Measurements from ENCODE around the gene MUL1. TPM values are rescaled to one million over a fixed set of nuclear protein-coding genes. Genes with fewer than 3 reads are reported as not detected.

MUL1 gene
- polyA plus RNA-seq, 2 of the 4 experiments (the other 2 are of a cell fraction): 20.0 to 24.5 TPM

GRCh38 chr1:20500716-20501115 is 7.2 kb downstream of the MUL1 start:
- Histone ChIP-seq H3K9me3 (no peaks in the 10 kb centered on the region), H3K4me1 (no peaks in the 10 kb centered on the region), H3K4me3 (no peak overlapping the region), H3K27ac (no peak overlapping the region), H3K4me2 (no peak overlapping the region)
- TF ChIP-seq ZNF302 (CRISPR knock-in tag; IDR thresholded peaks at IDR 0.05) (no peak), RNF2 (IDR thresholded peaks at IDR 0.05; ENCODE audit: borderline replicate concordance, low read depth) (no peak), HOXB5 (CRISPR knock-in tag; IDR thresholded peaks at IDR 0.05) (no peak), CHD2 (IDR thresholded peaks at IDR 0.05; ENCODE audit: low read length, partially characterized antibody) (no peak), KDM1A (IDR thresholded peaks at IDR 0.05; ENCODE audit: low read depth) (no peak), HDAC2 (IDR thresholded peaks at IDR 0.05) (no peak)
- WGBS (ENCODE audit: missing lambda C conversion rate): 98% methylated on average over 8 of the region's 17 CpGs
- DNase-seq (ENCODE audit: low read depth in 1 of 2, low spot score in 1 of 2) (no peak), FAIRE-seq (no peak), ATAC-seq (no peak)
- POLR2A ChIA-PET: interaction anchor here (0.5 kb wide), 1 partner anchor 53 kb away, joined by 4 read pairs; no protein-coding TSS in a partner anchor
- CTCF ChIA-PET: interaction anchor here (0.7 to 1.3 kb wide), 3 partner anchors 75 to 583 kb away, joined by 3 to 5 read pairs (median 3); no protein-coding TSS in a partner anchor

- H3K27ac ChIP-seq: no peak overlapping the region
- ChIA-PET POLR2A (no interaction called here), CTCF (interaction anchor here (0.6 to 1.3 kb wide), 4 partner anchors 153 to 1855 kb away, joined by 3 to 5 read pairs (median 3); no protein-coding TSS in a partner anchor)
- H3K4me2 ChIP-seq: no peak overlapping the region
- ATAC-seq (no peak), DNase-seq (ENCODE audit: low read depth in 1 of 2, low spot score in 1 of 2) (no peak), FAIRE-seq (no peak)
- H3K4me3 ChIP-seq: no peak overlapping the region
- peaks cover 4% of the 10 kb centered on the region; the same call in 2 of the 3 replicates for H3K4me1 ChIP-seq
- 88% methylated on average over 9 of the region's 14 CpGs for WGBS (ENCODE audit: missing lambda C conversion rate)
- TF ChIP-seq PBX3 (IDR thresholded peaks at IDR 0.05): no peak
- TF ChIP-seq EP300 (IDR thresholded peaks at IDR 0.05): no peak
- no peak for TF ChIP-seq RAD21 (conservative IDR thresholded peaks at IDR 0.05 in 1 of 2, IDR thresholded peaks at IDR 0.05 in 1 of 2)
- no peak for TF ChIP-seq SREBF2 (IDR thresholded peaks at IDR 0.05)
- TF ChIP-seq HDAC2 (IDR thresholded peaks at IDR 0.05): no peak
- no peak for TF ChIP-seq BHLHE40 (IDR thresholded peaks at IDR 0.05; ENCODE audit: low read depth, low read length)
- H3K9me3 ChIP-seq: no peaks in the 10 kb centered on the region
Measured at GRCh38 chr1:20499718-20500117, 8.2 kb downstream of the MUL1 start.

GRCh38 chr1:20499105-20499504 is 8.8 kb downstream of the MUL1 start:
- FAIRE-seq: no peak
- no peak overlapping the region for H3K27ac ChIP-seq
- ATAC-seq: no peak
- WGBS (ENCODE audit: missing lambda C conversion rate): 92% methylated on average over 5 of the region's 5 CpGs
- no peaks in the 10 kb centered on the region for H3K9me3 ChIP-seq
- H3K4me1 ChIP-seq: peaks cover 10% of the 10 kb centered on the region
- DNase-seq (ENCODE audit: low read depth in 1 of 2, low spot score in 1 of 2): no peak
- ChIA-PET CTCF (interaction anchor here (1.3 to 1.5 kb wide), 2 partner anchors 15 to 286 kb away, joined by 3 to 4 read pairs; no protein-coding TSS in a partner anchor), POLR2A (no interaction called here)
- H3K4me3 ChIP-seq: no peak overlapping the region
- H3K4me2 ChIP-seq: no peak overlapping the region
- no peak for TF ChIP-seq NFE2L2 (conservative IDR thresholded peaks at IDR 0.05; ENCODE audit: low read length)
- TF ChIP-seq USF2 (IDR thresholded peaks at IDR 0.05): no peak
- no peak for TF ChIP-seq MAFK (IDR thresholded peaks at IDR 0.05; ENCODE audit: partially characterized antibody)
- TF ChIP-seq BHLHE40 (IDR thresholded peaks at IDR 0.05; ENCODE audit: low read depth, low read length): no peak
- no peak for TF ChIP-seq ZFP36 (IDR thresholded peaks at IDR 0.05; ENCODE audit: borderline replicate concordance, partially characterized antibody)
- TF ChIP-seq KDM5A (IDR thresholded peaks at IDR 0.05): no peak
- no peak for TF ChIP-seq HEYL (CRISPR knock-in tag; IDR thresholded peaks at IDR 0.05)
- no peak for TF ChIP-seq JUN (IDR thresholded peaks at IDR 0.05)

GRCh38 chr1:20498116-20498515 is 9.8 kb downstream of the MUL1 start:
- WGBS (ENCODE audit: missing lambda C conversion rate): 78% methylated on average over 4 of the region's 7 CpGs
- no peak overlapping the region for H3K4me2 ChIP-seq
- H3K4me3 ChIP-seq: no peak overlapping the region
- ChIA-PET POLR2A (no interaction called here), CTCF (interaction anchor here (0.7 to 10.9 kb wide), 3 partner anchors 14 to 286 kb away, joined by 3 to 162 read pairs (median 4); no protein-coding TSS in a partner anchor)
- TF ChIP-seq NFE2L2 (conservative IDR thresholded peaks at IDR 0.05; ENCODE audit: low read length): no peak
- no peak for TF ChIP-seq JUNB (IDR thresholded peaks at IDR 0.05)
- no peak for TF ChIP-seq ZFP36 (IDR thresholded peaks at IDR 0.05; ENCODE audit: borderline replicate concordance, partially characterized antibody)
- no peak for TF ChIP-seq RNF2 (IDR thresholded peaks at IDR 0.05; ENCODE audit: borderline replicate concordance, low read depth)
- TF ChIP-seq MYC (IDR thresholded peaks at IDR 0.05; ENCODE audit: borderline replicate concordance, low read length): no peak
- no peak for TF ChIP-seq HEYL (CRISPR knock-in tag; IDR thresholded peaks at IDR 0.05)
- no peak for TF ChIP-seq CHD2 (IDR thresholded peaks at IDR 0.05; ENCODE audit: low read length, partially characterized antibody)
- TF ChIP-seq TP53 (CRISPR knock-in tag; IDR thresholded peaks at IDR 0.05): no peak
- no peak for TF ChIP-seq BHLHE40 (IDR thresholded peaks at IDR 0.05; ENCODE audit: low read depth, low read length)
- no peak for TF ChIP-seq HOXA7 (CRISPR knock-in tag; IDR thresholded peaks at IDR 0.05)
- no peak for TF ChIP-seq NPAS2 (CRISPR knock-in tag; IDR thresholded peaks at IDR 0.05; ENCODE audit: borderline replicate concordance)
- no peak for TF ChIP-seq RCOR1 (IDR thresholded peaks at IDR 0.05; ENCODE audit: low read depth, low read length)
- TF ChIP-seq PBX3 (IDR thresholded peaks at IDR 0.05): no peak
- no peak for TF ChIP-seq ZNF302 (CRISPR knock-in tag; IDR thresholded peaks at IDR 0.05)
- no peaks in the 10 kb centered on the region for H3K9me3 ChIP-seq
- H3K4me1 ChIP-seq: peaks cover 16% of the 10 kb centered on the region
- ATAC-seq (no peak), FAIRE-seq (no peak), DNase-seq (ENCODE audit: low read depth in 1 of 2, low spot score in 1 of 2) (no peak)
- no peak overlapping the region for H3K27ac ChIP-seq

Measured in A549 (cell line).